ENCODE results near the gene A3GALT2.

GRCh38 chr1:33295450-33296081, 25.3 kb downstream of the A3GALT2 start:
- TF ChIP-seq FOXM1 (IDR thresholded peaks at IDR 0.05; ENCODE audit: borderline replicate concordance) (no peak), FOXA1 (IDR thresholded peaks at IDR 0.05) (no peak), ARNT (IDR thresholded peaks at IDR 0.05) (no peak), TARDBP (IDR thresholded peaks at IDR 0.05) (no peak), SUZ12 (IDR thresholded peaks at IDR 0.05) (no peak), ELF4 (IDR thresholded peaks at IDR 0.05) (no peak), SP1 (IDR thresholded peaks at IDR 0.05) (no peak), NFRKB (IDR thresholded peaks at IDR 0.05) (no peak), CTBP1 (IDR thresholded peaks at IDR 0.05; ENCODE audit: borderline replicate concordance) (no peak)

Measured in HEK293T (cell line).